HCT116 (cell line): ENCODE measurements around the gene MAP3K5. TPM values are rescaled to one million over a fixed set of nuclear protein-coding genes. Genes with fewer than 3 reads are reported as not detected.

Experiments
- ATAC-seq: fragments of 200-7000 bp; cut with Tn5 transposase; 2 replicates; pipeline ENCODE4 v1.9.1; 2020; ENCODE audit warnings: mild to moderate bottlenecking, moderate library complexity
- BruUV-seq: library from RNA; stranded (reverse); fragments of 400-500 nt; replicated peaks from 2 replicates; lab custom pipeline; 2021; lab: Mats Ljungman, UMichigan
- CTCF ChIA-PET: fragments of 300-600 bp; sonication (Branson Sonifier 250); formaldehyde crosslinking; loops from one replicate; lab custom pipeline; 2021; ENCODE audit warnings: antibody characterized with exemption; lab: Charles Lee
- POLR2A ChIA-PET: fragments of 300-600, 350-600 bp; sonication (Branson Sonifier 250); formaldehyde crosslinking; loops from one replicate; lab custom pipeline; 2021; ENCODE audit warnings: antibody characterized with exemption; lab: Charles Lee
- RAD21 ChIA-PET, 2 experiments: fragments of 300-600 bp; sonication (Branson Sonifier 250); formaldehyde crosslinking; loops; one replicate each; lab custom pipeline; 2023; ENCODE audit warnings: low total read pairs in 2 of 2; ENCODE audit not compliant: uncharacterized antibody in 2 of 2, unreplicated experiment in 2 of 2, low non-redundant PET in 1 of 2; lab: Charles Lee
- DNase-seq: peaks from one replicate; pipeline ENCODE4 v3.0.0-alpha.2; 2010; ENCODE audit warnings: low read depth, low spot score
- H2AFZ ChIP-seq: fragments of 200-600 bp; shearing (Covaris generic), sonication (generic); 2 replicates; pipeline ENCODE4 v1.6.1; 2017; ENCODE audit warnings: low read depth, mixed run types, mixed read lengths, antibody characterized with exemption, low read length; ENCODE audit not compliant: poor library complexity, severe bottlenecking
- H3K27ac ChIP-seq: 2 replicates; pipeline ENCODE4 v1.5.1; 2012; ENCODE audit warnings: low read depth, low read length
- H3K27me3 ChIP-seq: fragments of 200-600 bp; sonication (generic); 2 replicates; pipeline ENCODE4 v1.6.1; 2016; ENCODE audit warnings: mixed run types, low read length, mixed read lengths; ENCODE audit not compliant: insufficient read depth
- H3K36me3 ChIP-seq, 2 experiments: fragments of 200-500 bp in 1 of 2; fragments of 200-600 bp in 1 of 2; sonication (Bioruptor generic) in 1 of 2; sonication (generic) in 1 of 2; 2 replicates each; pipeline versions ENCODE4 v1.5.1 to v1.6.1; 2014 to 2016; ENCODE audit warnings: low read length in 2 of 2, inconsistent platforms in 1 of 2, mixed read lengths in 1 of 2, mixed run types in 1 of 2; ENCODE audit not compliant: insufficient read depth in 2 of 2, control insufficient read depth in 1 of 2
- H3K4me1 ChIP-seq, 2 experiments: fragments of 200-600 bp in 1 of 2; sonication (generic) in 1 of 2; 2 replicates each; pipeline versions ENCODE4 v1.5.1 to v1.6.1; 2012 to 2017; ENCODE audit warnings: low read length in 2 of 2, inconsistent platforms in 1 of 2, mild to moderate bottlenecking in 1 of 2, mixed read lengths in 1 of 2, mixed run types in 1 of 2, moderate library complexity in 1 of 2; ENCODE audit not compliant: insufficient read depth in 2 of 2, control insufficient read depth in 1 of 2
- H3K4me2 ChIP-seq: fragments of 200-600 bp; sonication (generic); 2 replicates; pipeline ENCODE4 v1.6.1; 2017; ENCODE audit warnings: mixed run types, low read length, mixed read lengths
- H3K4me3 ChIP-seq, 2 experiments: fragments of 200-600 bp in 1 of 2; sonication (generic) in 1 of 2; replicated peaks in 1 of 2; 2 replicates each; pipeline ENCODE4 v1.5.1; 2011 to 2016; ENCODE audit warnings: low read length in 2 of 2, control low read depth in 1 of 2, low read depth in 1 of 2, mild to moderate bottlenecking in 1 of 2, mixed read lengths in 1 of 2, mixed run types in 1 of 2
- H3K79me2 ChIP-seq: fragments of 200-600 bp; sonication (generic); 2 replicates; pipeline ENCODE4 v1.6.1; 2017; ENCODE audit warnings: mild to moderate bottlenecking, mixed run types, low read length, moderate library complexity, mixed read lengths; ENCODE audit not compliant: insufficient read depth
- H3K9ac ChIP-seq: fragments of 200-600 bp; sonication (generic); 2 replicates; pipeline ENCODE4 v1.6.1; 2016; ENCODE audit warnings: low read length, mixed read lengths
- H3K9me2 ChIP-seq: fragments of 200-600 bp; sonication (generic), shearing (Covaris generic); 2 replicates; pipeline ENCODE4 v1.6.1; 2017; ENCODE audit warnings: mixed run types, mild to moderate bottlenecking, moderate library complexity; ENCODE audit not compliant: insufficient read depth
- H3K9me3 ChIP-seq, 2 experiments: fragments of 200-500 bp in 1 of 2; fragments of 200-600 bp in 1 of 2; sonication (Bioruptor generic) in 1 of 2; sonication (generic) in 1 of 2; 2 replicates each; pipeline ENCODE4 v1.6.1; 2014 to 2017; ENCODE audit warnings: low read length in 2 of 2, mixed read lengths in 2 of 2, inconsistent platforms in 1 of 2, low read depth in 1 of 2, mild to moderate bottlenecking in 1 of 2, mixed run types in 1 of 2, moderate library complexity in 1 of 2; ENCODE audit not compliant: control insufficient read depth in 1 of 2, insufficient read depth in 1 of 2
- H4K20me1 ChIP-seq: fragments of 200-600 bp; sonication (generic), shearing (Covaris generic); 2 replicates; pipeline ENCODE4 v1.6.1; 2017; ENCODE audit warnings: mixed run types, mild to moderate bottlenecking, moderate library complexity; ENCODE audit not compliant: insufficient read depth
- POLR2AphosphoS5 ChIP-seq: IDR thresholded peaks from 2 replicates; pipeline ENCODE4 v1.6.1; 2011; ENCODE audit warnings: mild to moderate bottlenecking, low read depth, low read length, moderate library complexity
- REST ChIP-seq: IDR thresholded peaks from 2 replicates; pipeline ENCODE4 v1.6.1; 2012; ENCODE audit warnings: low read depth
- ZFX ChIP-seq: fragments of 450-650 bp; IDR thresholded peaks from 2 replicates; pipeline ENCODE4 v1.6.1; 2017
- intact Hi-C: fragments of 100-400 bp; cut with micrococcal nuclease; formaldehyde crosslinking; loops from 2 replicates; pipeline ENCODE4 v1.10.0; 2022
- total RNA-seq: library from RNA; stranded (reverse); gene quantifications from one replicate; pipeline ENCODE4 v1.2.1, GENCODE V29; 2021; ENCODE audit not compliant: unreplicated experiment

MAP3K5 gene
- total RNA-seq, 1 experiment from 2014 or later, result 11.8 TPM

DNA sequence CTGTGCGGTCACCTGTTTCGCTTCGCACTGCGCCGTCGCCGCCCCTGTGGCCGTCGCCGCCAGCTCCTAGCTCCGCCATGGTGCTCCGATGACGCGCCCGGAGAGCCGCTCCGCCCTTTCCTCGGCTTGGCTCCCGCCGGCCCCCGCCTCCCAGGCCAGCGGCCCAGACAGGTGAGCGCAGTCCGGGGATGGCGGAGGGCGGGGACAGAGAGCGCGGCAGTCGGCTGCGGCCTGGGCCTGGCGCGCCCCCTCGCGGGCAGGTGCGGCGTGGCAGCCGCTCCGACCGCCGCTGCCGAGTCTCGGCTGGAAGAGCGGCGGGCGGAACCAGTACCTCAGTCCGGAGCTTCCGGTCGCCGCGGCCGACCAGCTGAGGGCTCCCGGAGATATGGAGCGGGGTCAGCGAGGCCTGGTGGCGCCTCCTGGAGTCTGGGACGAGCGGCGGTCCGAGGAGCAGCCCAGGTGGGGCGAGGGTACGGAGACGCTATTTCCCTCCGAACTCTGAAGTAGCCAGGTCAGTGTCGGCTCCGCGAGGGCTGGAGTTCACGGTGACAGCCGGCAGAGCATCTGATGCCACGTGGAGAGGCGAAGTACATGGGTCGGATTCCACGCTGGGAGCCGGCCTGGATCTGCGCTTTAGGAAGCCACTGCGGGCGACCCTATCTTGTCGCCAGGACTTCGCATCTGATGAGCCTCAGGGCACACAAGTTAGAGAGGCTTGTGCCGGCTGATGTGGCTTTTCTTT lies 241.8 kb downstream of the MAP3K5 start, which contains the start of gene MAP7 (continued):
- no peak for TF ChIP-seq REST

GRCh38 chr6:136550045-136550329 lies 242.3 kb downstream of the MAP3K5 start:
- TF ChIP-seq POLR2AphosphoS5 (no peak), ZFX (peak; percentile 80)
- TF ChIP-seq, all 23 proteins: peak for 1
- no TSS peak for BruUV-seq
- Histone ChIP-seq H3K36me3 (no peaks in the 10 kb centered on the region), H3K4me1 (peaks cover 6 to 17% of the 10 kb centered on the region in 2 experiments; a peak in 3 of 4 replicates), H4K20me1 (no peaks in the 10 kb centered on the region), H3K4me2 (peak overlapping the region; percentile 92), H3K79me2 (peaks cover 42% of the 10 kb centered on the region), H3K9me3 (no peaks in the 10 kb centered on the region), H3K4me3 (peak overlapping the region; percentile 75 to 79), H3K27ac (peak overlapping the region; percentile 69), H3K27me3 (no peaks in the 10 kb centered on the region), H3K9me2 (no peaks in the 10 kb centered on the region), H3K9ac (peak overlapping the region; percentile 77), H2AFZ (no peak overlapping the region)
- RAD21 ChIA-PET, result interaction anchor here in 1 of 2 experiments (0.6 kb wide), 1 partner anchor 115 kb away, joined by 3 read pairs; no protein-coding TSS in a partner anchor
- POLR2A ChIA-PET, result interaction anchor here (1.0 kb wide), 1 partner anchor 260 kb away, joined by 6 read pairs; the partner anchor contains the start of gene BCLAF1
- DNase-seq, result no peak
- CTCF ChIA-PET, result interaction anchor here (0.6 to 1.7 kb wide), 14 partner anchors 9 to 640 kb away, joined by 3 to 16 read pairs (median 4); partner anchors contain the start of gene MAP3K5
- peak; percentile 67 for ATAC-seq
- intact Hi-C loops, result loop anchor here (1.0 to 10.0 kb wide), 3 partner anchors 263 to 1015 kb away; partner anchors contain the start of gene BCLAF1
